Kidney tubule cell (primary cell): Measurements from ENCODE around the gene RCOR1.
A peak's percentile ranks its signal among the peaks of the same experiment; 100 is the strongest.
"Not testable (repeated sequence)": the region's sequence is repeated elsewhere in the genome, so short reads cannot be mapped to it uniquely, and the experiment has no call there.

ENCODE experiments used
- DNase-seq: peaks from one replicate; pipeline ENCODE4 v3.0.0-alpha.2; 2018; ENCODE audit warnings: low spot score

Gene RCOR1

GRCh38 chr14:102571043-102571442, 21.4 kb upstream of the RCOR1 start:
- DNase-seq: no peak

- no peak for DNase-seq
These were observed 20.9 kb upstream of the RCOR1 start for GRCh38 chr14:102571478-102572042.

DNA sequence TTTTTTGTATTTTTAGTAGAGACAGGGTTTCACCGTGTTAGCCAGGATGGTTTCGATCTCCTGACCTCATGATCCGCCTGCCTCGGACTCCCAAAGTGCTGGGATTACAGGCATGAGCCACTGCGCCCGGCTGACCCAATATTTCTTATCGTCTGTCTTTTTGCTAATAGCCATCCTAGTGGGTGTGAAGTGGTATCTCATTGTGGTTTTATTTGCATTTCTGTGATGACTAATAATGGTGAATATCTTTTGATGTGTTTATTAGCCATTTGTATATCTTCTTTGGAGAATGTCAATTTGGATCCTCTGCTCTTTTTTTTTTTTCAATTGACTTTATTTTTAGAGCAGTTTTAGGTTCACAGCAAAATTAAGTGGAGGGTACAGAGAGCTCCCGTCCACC, 19.3 kb upstream of the RCOR1 start:
- not testable (repeated sequence) for DNase-seq

DNA sequence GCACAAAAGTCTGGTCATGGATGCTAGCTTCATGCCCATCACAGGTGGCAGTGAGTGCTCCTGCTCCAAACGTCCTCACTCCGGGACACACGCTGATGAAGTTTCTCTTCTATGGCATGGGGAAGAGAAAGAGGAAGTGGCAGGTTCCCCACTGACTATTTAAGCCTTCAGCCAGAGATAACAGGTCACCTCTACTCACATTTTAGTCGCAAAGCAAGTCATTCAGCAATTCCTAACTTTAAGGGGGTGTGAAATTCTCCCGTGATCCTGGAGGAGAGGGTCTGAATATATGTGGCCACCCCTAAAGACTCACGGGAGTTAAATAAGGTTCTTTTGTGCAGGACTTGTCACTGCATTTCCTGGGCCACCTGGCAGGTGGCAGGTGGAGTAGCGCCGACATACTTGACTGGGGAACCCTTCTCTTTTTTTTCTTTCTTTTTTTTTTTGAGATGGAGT, 18.8 kb upstream of the RCOR1 start:
- DNase-seq: no peak

- DNase-seq: no peak
These were observed 17.9 kb upstream of the RCOR1 start for GRCh38 chr14:102574281-102575159.

DNA sequence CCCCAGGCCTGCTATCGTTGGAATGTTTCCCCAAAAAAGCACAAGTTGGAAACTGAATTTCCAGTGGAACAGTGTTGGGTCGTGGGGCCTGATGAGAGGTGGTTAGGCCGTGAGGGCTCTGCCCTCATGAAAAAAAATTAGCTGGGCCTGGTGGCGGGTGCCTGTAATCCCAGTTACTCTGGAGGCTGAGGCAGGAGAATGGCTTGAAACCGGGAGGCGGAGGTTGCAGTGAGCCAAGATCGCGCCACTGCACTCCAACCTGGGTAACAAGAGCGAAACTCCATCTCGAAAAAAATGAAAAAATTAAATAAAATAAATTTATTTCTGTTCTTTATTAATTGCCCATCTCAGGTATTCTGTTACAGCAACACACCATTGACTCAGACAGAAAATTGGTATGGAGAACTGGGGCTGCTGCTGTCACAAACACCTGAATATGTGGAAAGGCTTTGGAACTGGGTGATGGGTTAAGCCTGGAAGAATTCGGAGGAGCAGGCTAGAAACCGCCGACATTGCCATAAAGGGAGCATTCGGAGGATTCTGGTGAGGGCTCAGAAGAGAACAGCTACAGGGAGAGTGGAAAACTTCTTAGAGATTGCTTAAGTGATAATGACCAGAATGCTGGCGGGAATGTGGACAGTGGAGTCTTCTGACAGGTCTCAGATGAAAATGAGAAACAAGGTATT, 17.1 kb upstream of the RCOR1 start:
- no peak for DNase-seq

DNA sequence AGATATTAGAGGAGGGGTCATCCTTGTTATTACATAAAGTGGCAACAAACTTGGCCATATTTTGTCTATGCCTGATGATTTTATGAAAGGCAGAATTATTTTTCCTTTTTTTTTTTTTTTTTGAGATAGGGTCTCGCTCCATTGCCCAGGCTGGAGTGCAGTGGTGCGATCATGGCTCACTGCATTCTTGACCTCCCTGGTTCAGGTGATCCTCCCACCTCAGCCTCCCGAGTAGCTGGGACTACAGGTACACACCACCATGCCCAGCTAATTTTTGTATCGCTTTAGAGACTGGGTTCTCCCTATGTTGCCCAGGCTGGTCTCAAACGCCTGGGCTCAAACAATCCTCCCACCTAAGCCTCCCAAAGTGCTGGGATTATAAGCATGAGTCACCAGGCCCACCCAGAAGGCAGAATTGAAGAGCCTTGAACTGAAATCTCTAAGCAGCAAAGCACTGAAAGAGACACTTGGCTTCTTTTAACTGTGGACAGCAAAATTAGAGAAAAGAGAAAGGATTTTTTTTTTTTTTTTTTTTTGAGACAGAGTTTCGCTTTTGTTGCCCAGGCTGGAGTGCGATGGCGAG, 16.5 kb upstream of the RCOR1 start:
- not testable (repeated sequence) for DNase-seq

DNA sequence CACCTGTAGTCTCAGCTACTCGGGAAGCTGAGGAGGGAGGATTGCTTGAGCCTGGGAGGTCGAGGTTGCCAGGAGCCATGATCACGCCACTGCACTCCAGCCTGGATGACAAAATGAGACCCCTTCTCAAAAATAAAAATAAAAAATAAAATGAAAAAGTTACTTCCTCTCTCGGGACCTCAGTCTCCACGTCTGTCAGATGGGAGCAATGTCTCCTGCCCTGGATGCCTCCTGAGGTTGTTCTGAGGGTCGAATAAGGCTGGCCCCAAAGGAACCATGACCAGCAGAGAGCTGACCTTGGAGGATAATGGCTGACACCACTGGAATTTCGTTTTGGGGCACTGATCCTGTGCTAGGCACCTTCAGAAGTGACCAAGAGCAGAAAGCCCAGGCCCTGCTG, 13.6 kb upstream of the RCOR1 start:
- no peak for DNase-seq

DNA sequence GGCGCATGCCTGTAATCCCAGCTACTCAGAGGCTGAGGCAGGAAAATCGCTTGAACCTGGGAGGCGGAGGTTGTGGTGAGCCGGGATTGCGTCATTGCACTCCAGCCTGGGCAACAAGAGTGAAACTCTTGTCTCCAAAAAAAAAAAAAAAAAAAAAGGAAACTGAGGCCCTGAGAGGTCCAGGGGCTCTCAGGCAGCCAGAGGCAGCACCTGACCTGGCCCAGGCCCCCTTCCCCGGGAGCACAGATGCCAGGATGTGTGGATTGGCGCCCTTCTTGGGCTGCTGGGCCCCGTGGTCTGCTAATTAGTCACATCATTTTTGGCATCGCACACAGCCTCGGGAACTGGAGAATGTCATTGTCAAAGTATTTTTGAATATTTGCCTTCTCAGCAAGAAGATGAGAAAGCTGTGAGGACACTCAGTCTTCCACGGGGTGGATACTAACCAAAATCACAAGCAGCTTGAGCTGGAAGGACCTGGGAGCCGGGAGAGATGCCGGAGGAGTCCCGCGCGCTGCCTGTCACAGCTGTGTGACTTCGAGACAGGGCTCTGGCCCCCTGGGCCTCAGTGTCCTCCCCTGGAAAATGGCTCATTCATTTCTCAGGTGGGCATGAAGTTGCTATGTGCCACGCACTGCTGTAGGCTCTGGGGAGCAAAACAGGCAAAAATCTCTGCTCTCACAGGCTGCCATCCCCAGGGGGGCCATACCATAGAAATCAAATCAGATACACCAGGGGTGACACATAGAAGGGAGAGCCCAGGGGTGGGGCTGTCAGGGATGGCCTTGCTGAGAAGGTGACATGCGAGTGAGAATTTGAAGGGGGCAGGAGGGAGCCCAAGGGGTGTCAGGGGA, 12.5 kb upstream of the RCOR1 start:
- peak; percentile 65 for DNase-seq

GRCh38 chr14:102580550-102581110, 11.8 kb upstream of the RCOR1 start:
- no peak for DNase-seq

GRCh38 chr14:102581193-102581592, 11.3 kb upstream of the RCOR1 start:
- DNase-seq: no peak

GRCh38 chr14:102583726-102584125, 8.7 kb upstream of the RCOR1 start:
- DNase-seq: no peak

- no peak for DNase-seq
These were observed 7.3 kb upstream of the RCOR1 start for GRCh38 chr14:102584871-102585869.

GRCh38 chr14:102586420-102587104, 5.9 kb upstream of the RCOR1 start:
- no peak for DNase-seq

DNA sequence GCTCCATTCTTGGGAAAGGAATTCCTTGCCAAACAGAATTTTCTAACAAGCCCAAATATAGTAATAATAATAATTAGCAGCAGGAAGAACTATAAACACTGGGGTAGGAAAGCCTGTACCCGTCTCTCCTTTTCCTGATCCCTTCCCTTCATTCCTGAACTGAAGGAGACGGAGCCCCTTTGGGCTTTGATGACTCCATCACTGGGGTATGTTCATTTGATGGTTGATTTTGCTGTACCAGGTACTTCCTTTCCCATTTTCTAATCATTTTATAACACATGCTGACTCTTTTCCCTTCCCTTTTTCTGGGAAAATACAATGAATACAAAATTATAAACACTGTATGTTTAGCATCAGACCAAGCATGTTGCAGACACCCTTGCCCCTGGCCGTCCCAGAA, 3.6 kb upstream of the RCOR1 start:
- DNase-seq: no peak

- no peak for DNase-seq
These were observed 2.6 kb upstream of the RCOR1 start for GRCh38 chr14:102589761-102590290.

DNA sequence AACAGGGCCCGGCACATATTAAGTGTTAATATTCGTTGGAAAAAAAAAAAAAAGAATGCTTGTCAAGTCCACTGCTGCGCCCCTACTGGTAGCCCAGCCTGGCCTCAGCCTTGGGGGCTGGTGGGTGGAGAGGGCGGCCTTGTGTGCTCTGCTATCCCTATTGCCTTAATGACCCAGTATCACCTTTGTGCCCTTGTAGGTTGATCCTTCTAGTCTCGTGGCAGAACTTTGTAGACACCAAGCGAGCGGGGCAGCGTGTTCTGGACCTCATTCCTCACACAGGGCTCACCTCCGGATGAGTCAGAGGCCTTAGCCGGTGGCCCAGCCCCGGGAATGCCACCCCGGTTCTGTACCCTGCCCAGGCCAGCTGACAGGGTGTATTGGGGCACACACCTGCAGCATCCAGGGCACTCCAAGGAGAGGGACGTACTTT, 1.8 kb upstream of the RCOR1 start:
- DNase-seq: peak; percentile 54

DNA sequence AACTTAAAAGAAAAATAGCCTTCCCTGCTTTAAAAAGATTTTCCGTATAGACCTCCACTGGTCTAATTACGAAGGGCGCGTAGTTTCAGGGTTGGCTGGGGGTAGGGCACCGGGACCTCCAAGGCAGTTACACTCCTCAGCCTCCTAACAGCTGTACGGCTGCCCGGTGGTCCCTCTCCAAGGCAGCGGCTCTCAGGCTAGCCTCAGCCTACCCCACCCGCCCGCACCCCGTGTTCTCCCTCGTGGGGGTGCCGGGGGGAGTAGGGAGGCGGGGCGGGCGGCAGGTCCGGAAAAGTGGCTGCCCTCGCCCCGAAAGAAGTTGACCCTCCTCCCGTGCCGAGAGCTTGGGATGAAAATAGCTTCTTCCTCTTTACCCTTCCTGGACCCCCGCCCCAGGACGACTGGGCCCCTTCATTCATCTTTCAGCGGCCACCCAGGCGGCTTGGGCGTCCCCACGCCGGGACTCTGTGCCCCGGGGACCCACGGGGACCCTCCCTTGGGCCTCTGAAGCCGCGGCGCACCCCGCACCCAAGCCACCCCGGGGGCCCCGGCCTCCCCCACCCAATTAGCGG, 991 bp upstream of the RCOR1 start:
- DNase-seq: peak; percentile 44

DNA sequence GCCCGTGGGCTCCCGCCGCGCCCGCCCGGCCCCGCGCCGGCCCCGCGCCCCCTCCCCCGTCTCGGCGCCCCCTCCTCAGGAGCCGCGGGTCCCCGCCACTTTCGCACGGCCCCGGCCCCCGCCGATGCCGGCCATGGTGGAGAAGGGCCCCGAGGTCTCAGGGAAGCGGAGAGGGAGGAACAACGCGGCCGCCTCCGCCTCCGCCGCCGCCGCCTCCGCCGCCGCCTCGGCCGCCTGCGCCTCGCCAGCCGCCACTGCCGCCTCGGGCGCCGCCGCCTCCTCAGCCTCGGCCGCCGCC, 263 bp downstream of the RCOR1 start:
- DNase-seq: no peak
